ENCODE data around the gene ZNF385B.
"Not testable (repeated sequence)": the region's sequence is repeated elsewhere in the genome, so short reads cannot be mapped to it uniquely, and the experiment has no call there.

ZNF385B gene

GRCh38 chr2:179677746-179678505 is 183.5 kb downstream of the ZNF385B start:
- no peak for DNase-seq (ENCODE audit: low spot score)

- no peak for DNase-seq (ENCODE audit: low spot score)
Observed at GRCh38 chr2:179677077-179677688, 184.2 kb downstream of the ZNF385B start.

GRCh38 chr2:179675435-179675834 is 186.0 kb downstream of the ZNF385B start:
- no peak for DNase-seq (ENCODE audit: low spot score)

- no peak for DNase-seq (ENCODE audit: low spot score)
Observed at GRCh38 chr2:179671043-179671981, 190.1 kb downstream of the ZNF385B start.

GRCh38 chr2:179669196-179669595 is 192.2 kb downstream of the ZNF385B start:
- DNase-seq (ENCODE audit: low spot score), result no peak

- DNase-seq (ENCODE audit: low spot score), result no peak
Observed at GRCh38 chr2:179664972-179665812, 196.2 kb downstream of the ZNF385B start.

- DNase-seq (ENCODE audit: low spot score), result no peak
Observed at GRCh38 chr2:179661986-179662385, 199.4 kb downstream of the ZNF385B start.

GRCh38 chr2:179657068-179657595 is 204.3 kb downstream of the ZNF385B start:
- DNase-seq (ENCODE audit: low spot score), result no peak

GRCh38 chr2:179655627-179656026 is 205.8 kb downstream of the ZNF385B start:
- no peak for DNase-seq (ENCODE audit: low spot score)

- DNase-seq (ENCODE audit: low spot score), result no peak
Observed at GRCh38 chr2:179654806-179655205, 206.6 kb downstream of the ZNF385B start.

GRCh38 chr2:179652296-179652695 is 209.1 kb downstream of the ZNF385B start:
- no peak for DNase-seq (ENCODE audit: low spot score)

GRCh38 chr2:179650420-179650819 is 211.0 kb downstream of the ZNF385B start:
- no peak for DNase-seq (ENCODE audit: low spot score)

GRCh38 chr2:179646862-179647587 is 214.4 kb downstream of the ZNF385B start:
- no peak for DNase-seq (ENCODE audit: low spot score)

- no peak for DNase-seq (ENCODE audit: low spot score)
Observed at GRCh38 chr2:179646173-179646769, 215.1 kb downstream of the ZNF385B start.

- DNase-seq (ENCODE audit: low spot score), result no peak
Observed at GRCh38 chr2:179645047-179645446, 216.4 kb downstream of the ZNF385B start.

GRCh38 chr2:179642462-179642861 is 218.9 kb downstream of the ZNF385B start:
- DNase-seq (ENCODE audit: low spot score), result no peak

- DNase-seq (ENCODE audit: low spot score), result no peak
Observed at GRCh38 chr2:179636995-179637394, 224.4 kb downstream of the ZNF385B start.

- DNase-seq (ENCODE audit: low spot score), result no peak
Observed at GRCh38 chr2:179636100-179636980, 225.1 kb downstream of the ZNF385B start.

GRCh38 chr2:179631769-179632385 is 229.5 kb downstream of the ZNF385B start:
- not testable (repeated sequence) for DNase-seq (ENCODE audit: low spot score)

Measured in germinal center (tissue), 1 donor.